ENCODE data around the gene REXO1. TPM values are rescaled to one million over a fixed set of nuclear protein-coding genes. Genes with fewer than 3 reads are reported as not detected.

Gene REXO1
- total and polyA plus RNA-seq, 9 of the 15 experiments (the other 6 are each of a cell fraction or from before 2014, with no cell fraction given), result 0.04 to 63.3 (median 15.8) TPM

DNA sequence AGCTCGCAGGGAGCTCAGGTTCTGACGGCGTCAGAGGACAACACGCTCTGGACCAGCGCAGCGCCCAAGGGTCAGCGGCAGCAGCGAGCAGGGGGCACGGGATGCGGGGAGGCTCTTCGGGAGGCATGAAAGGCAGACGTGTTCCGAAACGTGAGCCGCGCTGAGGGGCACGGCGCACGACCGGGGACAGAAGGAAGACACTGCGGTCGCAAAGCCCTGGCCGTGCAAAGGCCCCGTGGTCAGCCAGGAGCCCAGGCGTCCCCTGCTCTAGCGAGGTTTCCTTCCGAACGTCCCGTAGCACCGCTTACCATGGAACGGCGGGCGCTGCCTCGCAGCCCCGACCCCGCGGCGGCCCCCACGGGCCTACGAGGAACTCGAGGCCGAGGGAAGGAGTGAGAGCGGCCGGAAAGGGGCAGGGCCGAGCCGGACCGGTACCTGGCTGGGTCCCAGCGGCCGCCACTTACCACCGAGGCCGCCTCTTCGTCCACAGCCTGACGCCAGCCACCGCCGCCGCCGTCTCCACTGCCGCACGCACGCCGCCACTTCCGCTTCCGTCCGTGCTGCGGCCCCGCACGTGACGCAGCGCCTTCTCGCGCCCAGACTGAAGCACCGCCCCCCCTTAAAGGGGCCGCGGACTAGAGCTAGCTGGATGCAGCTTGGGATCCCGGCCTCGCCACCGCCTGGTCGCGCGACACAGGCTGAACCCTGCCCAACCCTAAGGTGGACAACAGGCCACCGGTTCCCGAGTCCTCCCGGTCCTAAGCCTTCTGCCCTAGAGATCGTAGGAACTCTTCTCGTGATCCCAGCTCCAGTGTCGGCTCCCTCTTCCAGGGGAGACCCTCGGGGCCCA lies 27.6 kb upstream of the REXO1 start (continued):
- TF ChIP-seq CEBPZ (IDR thresholded peaks at IDR 0.05; ENCODE audit: borderline replicate concordance, low read depth, low read length), result no peak
- TF ChIP-seq MAZ (CRISPR knock-in tag; conservative IDR thresholded peaks at IDR 0.05 in 1 of 2, IDR thresholded peaks at IDR 0.05 in 1 of 2), result peak; percentile 74 to 78; a peak in 3 of 4 replicates
- TF ChIP-seq GABPB1 (CRISPR knock-in tag; IDR thresholded peaks at IDR 0.05), result peak; percentile 96
- TF ChIP-seq, protein P1, sequence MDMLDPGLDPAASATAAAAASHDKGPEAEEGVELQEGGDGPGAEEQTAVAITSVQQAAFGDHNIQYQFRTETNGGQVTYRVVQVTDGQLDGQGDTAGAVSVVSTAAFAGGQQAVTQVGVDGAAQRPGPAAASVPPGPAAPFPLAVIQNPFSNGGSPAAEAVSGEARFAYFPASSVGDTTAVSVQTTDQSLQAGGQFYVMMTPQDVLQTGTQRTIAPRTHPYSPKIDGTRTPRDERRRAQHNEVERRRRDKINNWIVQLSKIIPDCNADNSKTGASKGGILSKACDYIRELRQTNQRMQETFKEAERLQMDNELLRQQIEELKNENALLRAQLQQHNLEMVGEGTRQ (CRISPR knock-in tag; IDR thresholded peaks at IDR 0.05), result peak; percentile 99
- peak in 1 of 2 experiments; percentile 43; a peak in 2 of 3 replicates for TF ChIP-seq CBX3 (IDR thresholded peaks at IDR 0.05; ENCODE audit: borderline replicate concordance in 1 of 2, low read length in 2 of 2)
- peak; percentile 59; the same call in 1 of the 2 replicates for TF ChIP-seq SMARCA5 (IDR thresholded peaks at IDR 0.05)
- TF ChIP-seq TCF7L2 (IDR thresholded peaks at IDR 0.05; ENCODE audit: low read depth, low read length), result no peak
- no peak for TF ChIP-seq HSF4 (CRISPR knock-in tag; IDR thresholded peaks at IDR 0.05; ENCODE audit: borderline replicate concordance)
- TF ChIP-seq ZNF124 (CRISPR knock-in tag; IDR thresholded peaks at IDR 0.05), result 0 out of 2 replicates have a peak, but pooled peaks have one; percentile 46
- peak; percentile 95 for TF ChIP-seq GABPA (tag; conservative IDR thresholded peaks at IDR 0.05; ENCODE audit: low read depth)
- TF ChIP-seq, protein P2, sequence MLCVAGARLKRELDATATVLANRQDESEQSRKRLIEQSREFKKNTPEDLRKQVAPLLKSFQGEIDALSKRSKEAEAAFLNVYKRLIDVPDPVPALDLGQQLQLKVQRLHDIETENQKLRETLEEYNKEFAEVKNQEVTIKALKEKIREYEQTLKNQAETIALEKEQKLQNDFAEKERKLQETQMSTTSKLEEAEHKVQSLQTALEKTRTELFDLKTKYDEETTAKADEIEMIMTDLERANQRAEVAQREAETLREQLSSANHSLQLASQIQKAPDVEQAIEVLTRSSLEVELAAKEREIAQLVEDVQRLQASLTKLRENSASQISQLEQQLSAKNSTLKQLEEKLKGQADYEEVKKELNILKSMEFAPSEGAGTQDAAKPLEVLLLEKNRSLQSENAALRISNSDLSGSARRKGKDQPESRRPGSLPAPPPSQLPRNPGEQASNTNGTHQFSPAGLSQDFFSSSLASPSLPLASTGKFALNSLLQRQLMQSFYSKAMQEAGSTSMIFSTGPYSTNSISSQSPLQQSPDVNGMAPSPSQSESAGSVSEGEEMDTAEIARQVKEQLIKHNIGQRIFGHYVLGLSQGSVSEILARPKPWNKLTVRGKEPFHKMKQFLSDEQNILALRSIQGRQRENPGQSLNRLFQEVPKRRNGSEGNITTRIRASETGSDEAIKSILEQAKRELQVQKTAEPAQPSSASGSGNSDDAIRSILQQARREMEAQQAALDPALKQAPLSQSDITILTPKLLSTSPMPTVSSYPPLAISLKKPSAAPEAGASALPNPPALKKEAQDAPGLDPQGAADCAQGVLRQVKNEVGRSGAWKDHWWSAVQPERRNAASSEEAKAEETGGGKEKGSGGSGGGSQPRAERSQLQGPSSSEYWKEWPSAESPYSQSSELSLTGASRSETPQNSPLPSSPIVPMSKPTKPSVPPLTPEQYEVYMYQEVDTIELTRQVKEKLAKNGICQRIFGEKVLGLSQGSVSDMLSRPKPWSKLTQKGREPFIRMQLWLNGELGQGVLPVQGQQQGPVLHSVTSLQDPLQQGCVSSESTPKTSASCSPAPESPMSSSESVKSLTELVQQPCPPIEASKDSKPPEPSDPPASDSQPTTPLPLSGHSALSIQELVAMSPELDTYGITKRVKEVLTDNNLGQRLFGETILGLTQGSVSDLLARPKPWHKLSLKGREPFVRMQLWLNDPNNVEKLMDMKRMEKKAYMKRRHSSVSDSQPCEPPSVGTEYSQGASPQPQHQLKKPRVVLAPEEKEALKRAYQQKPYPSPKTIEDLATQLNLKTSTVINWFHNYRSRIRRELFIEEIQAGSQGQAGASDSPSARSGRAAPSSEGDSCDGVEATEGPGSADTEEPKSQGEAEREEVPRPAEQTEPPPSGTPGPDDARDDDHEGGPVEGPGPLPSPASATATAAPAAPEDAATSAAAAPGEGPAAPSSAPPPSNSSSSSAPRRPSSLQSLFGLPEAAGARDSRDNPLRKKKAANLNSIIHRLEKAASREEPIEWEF (CRISPR knock-in tag; IDR thresholded peaks at IDR 0.05), result no peak
- no peak for TF ChIP-seq TAF9B (IDR thresholded peaks at IDR 0.05; ENCODE audit: partially characterized antibody)
- peak; percentile 98 for TF ChIP-seq RB1 (IDR thresholded peaks at IDR 0.05; ENCODE audit: low read depth)
- TF ChIP-seq RBM15 (IDR thresholded peaks at IDR 0.05; ENCODE audit: insufficient read depth, low read length), result no peak
- TF ChIP-seq RAD51 (IDR thresholded peaks at IDR 0.05; ENCODE audit: borderline replicate concordance, low read depth), result peak; percentile 95

Data from K562 (cell line).